GM08714 (cell line): ENCODE results near the gene SDK1.
"Not testable (repeated sequence)": the region's sequence is repeated elsewhere in the genome, so short reads cannot be mapped to it uniquely, and the experiment has no call there.

ENCODE experiments used
- H3K4me3 ChIP-seq: fragments of 200-500 bp; sonication (Bioruptor generic); 2 replicates; pipeline ENCODE4 v1.5.1; 2014; ENCODE audit warnings: mild to moderate bottlenecking, low read length, inconsistent platforms
- ZNF274 ChIP-seq: IDR thresholded peaks from 2 replicates; pipeline ENCODE4 v1.6.1; 2012; ENCODE audit warnings: mild to moderate bottlenecking, low read depth, low read length

The SDK1 gene

DNA sequence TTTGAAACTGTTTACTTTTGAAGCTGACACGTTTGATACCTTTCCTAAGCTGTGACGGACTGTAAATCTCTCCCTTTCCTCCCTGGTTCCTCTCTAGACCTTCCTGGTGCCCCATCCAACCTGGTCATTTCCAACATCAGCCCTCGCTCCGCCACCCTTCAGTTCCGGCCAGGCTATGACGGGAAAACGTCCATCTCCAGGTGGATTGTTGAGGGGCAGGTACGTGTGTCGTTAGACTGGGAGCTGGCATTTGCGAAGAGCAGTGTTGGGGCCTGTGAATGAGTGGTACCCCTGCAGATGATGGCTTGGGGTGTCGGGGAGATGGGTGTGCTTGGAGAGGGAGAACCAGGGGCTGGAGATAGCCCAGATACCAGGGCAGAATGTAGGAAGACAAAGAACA lies 778.3 kb downstream of the SDK1 start:
- no peak overlapping the region for H3K4me3 ChIP-seq
- no peak for TF ChIP-seq ZNF274

DNA sequence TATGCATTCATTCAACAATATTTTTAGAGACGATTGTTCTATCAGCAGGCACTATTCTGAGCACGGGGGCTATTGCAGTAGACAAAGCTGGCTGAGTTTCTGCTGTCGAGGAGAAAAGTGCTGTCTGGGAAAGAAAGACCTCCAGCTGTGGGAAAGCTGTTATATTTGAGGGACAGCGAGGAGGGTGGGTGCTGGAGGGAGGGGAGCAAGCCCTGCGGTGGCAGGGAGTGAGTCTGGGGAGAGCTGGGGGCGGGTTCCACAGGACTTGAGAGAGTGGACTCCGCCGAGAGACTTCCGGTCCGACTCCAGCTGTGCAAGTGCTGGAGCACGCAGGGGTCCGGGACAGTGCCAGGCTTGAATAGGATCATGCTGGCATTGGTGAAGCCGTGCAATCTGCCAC lies 778.9 kb downstream of the SDK1 start:
- no peak for TF ChIP-seq ZNF274
- H3K4me3 ChIP-seq: no peak overlapping the region

DNA sequence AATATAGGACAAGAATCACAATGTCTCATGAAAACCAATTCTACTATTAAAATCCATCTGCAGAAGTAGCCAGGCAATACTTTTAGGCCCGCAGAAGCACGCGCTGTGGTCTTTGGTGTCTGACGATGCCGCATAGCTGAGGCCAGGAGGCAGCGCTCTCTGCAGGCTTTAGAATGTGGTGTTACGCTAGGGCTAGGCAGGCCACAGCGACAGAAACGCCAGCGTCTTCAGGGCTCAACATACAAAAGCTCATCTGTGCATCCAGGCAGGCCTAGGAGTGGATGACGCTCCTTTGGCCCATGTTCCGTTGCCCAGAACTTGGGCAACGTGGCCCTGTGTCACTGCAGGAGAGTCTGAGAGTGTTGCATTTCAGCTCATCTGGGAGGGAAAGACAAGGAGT lies 779.9 kb downstream of the SDK1 start:
- H3K4me3 ChIP-seq: no peak overlapping the region
- TF ChIP-seq ZNF274: no peak

DNA sequence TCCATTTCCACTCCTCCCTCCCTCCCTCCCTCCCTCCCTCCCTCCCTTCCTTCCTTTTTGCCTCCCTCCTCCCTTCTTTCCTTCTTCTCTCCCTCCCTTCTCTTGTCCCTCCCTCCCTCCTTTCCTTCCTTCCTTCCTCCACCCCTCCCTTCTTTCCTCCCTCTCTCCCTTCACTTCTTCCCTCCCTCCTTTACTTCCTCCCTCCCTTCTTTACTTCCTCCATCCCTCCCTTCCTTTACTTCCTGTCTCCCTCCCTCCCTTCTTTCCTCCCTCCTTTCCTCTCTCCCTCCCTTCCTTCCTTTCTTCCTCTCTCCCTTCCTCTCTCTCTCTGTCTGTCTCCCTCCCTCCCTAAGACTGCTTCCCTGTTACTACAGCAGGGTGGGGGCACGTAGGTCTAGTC lies 782.5 kb downstream of the SDK1 start:
- no peak overlapping the region for H3K4me3 ChIP-seq
- TF ChIP-seq ZNF274: no peak

DNA sequence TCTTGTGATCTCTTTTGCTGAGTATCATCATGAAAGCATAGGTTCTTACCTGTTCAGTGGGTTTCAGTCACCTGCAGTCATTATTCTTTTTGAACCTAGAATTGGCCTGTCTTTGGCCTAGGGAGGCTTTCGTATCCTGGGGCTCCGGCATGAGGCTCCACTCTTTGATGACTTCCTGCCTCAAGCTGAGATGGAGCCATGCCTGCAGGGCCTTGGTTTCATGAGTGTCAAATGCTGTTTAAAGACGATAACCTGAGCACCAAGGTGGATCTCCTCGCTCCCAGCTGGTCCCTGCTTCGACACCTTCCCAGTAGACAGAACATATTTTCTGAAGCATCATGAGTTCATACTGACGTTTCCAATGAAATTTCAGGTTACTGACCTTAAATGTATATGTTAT lies 783.2 kb downstream of the SDK1 start:
- H3K4me3 ChIP-seq: no peak overlapping the region
- TF ChIP-seq ZNF274: no peak

DNA sequence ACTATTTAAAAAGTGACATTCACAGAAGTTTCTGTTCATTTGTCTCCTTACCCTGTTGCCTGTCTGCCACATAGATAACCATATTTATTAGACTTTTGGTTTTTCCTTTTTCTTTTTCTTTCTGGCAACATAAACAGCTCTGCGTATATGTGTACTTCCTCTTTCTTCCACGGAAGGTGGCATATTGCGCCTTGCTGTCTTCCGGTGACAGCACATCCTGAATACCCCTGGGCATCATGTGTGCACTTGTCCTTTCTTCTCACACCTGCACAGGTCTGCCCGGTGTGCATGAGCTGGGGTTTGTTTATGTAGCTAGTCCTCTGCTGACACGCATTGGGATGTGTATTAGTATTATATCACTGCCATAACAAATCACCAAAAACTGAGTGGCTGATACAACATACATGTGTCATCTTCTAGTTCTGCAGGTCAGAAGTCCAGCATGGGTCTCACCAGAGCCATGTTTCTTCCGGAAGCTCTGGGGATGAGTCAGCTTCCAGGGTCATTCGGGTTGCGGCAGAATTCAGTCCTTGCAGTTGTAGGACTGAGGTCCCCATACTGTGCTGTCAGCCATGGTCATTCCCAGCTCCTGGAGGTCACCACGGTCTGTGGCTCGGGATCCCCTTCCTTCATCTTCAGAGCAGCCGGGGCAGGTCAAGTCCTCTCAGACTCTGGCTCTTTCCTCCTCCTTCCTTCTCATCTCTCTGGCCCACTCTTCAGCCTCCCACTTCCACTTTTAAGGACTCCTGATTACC lies 785.1 kb downstream of the SDK1 start:
- H3K4me3 ChIP-seq: no peak overlapping the region
- no peak for TF ChIP-seq ZNF274

DNA sequence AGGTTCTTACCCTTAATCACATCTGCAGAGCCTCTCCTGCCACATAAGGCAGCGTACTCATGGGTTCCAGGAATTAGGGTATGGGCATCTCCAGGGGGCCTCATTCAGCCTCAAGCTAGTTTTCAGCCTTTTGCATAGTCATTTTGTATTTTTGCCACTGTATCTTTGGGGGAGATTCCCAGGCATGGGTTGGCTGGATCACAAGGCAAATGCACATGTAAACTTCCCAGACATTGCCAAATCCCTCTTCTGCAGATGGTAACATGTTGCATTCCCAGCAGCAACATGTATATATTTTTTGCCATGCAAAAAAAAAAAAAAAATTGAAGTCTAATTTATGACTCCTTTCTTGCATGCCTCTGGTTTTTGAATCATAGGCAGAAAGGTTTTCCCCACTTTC lies 785.7 kb downstream of the SDK1 start:
- no peak for TF ChIP-seq ZNF274
- no peak overlapping the region for H3K4me3 ChIP-seq

DNA sequence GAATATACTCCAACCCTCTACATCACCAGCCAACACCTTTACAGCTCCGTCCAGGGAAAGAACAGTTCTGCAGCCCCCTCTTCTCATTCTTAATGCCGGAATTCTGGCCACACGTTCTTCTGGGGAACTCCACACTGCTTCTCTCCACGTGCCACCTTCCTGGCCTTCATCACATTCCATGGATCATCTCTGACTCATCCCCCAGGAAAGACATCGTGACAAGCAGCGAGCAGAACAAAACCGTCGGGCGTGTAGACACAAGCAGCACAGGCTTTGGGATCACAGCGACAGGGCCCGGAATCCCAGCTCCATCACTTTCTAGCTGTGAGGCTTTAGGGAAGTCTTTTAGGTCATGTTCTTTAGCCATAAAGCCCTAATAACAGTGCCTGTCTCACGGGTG lies 790.7 kb downstream of the SDK1 start:
- no peak overlapping the region for H3K4me3 ChIP-seq
- no peak for TF ChIP-seq ZNF274

DNA sequence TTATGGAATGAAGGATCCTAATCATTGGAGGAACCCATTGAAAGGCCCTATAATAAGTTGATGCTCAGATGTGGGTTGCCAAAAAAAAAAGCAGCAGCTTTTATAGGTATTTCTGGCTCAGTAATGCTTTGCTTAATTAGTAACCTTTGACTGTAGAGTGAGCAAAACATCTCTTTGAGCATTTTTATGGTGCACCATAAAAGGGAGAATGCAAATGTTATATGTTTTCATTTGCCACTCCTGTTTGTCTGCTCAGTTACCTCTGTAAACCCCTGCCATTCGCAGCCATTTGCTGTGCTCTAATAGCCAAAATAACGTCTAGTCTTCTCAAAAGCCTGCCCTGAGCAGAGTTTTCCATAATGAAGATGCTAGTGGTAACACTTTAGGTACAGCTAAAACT lies 792.0 kb downstream of the SDK1 start:
- no peak overlapping the region for H3K4me3 ChIP-seq
- TF ChIP-seq ZNF274: no peak

DNA sequence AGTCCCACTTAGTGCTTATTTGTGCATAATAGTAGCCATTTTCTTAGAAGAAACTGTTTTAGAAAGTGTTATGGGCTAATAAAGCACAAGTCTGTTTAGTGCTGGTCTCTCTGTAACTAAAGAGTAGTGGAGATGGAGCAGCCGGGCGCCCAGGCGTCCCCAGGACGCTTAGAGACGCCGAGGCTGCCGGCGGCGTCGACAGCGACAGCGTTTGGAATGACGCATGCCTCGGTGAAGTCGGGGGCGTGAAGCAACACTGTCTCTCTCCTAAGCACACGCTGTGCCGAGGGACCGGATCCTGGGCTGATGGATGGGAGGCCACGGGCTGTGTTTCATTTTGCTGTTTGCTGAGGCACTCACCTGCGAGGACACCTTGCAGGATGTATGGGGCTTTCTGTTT lies 792.4 kb downstream of the SDK1 start:
- no peak for TF ChIP-seq ZNF274
- H3K4me3 ChIP-seq: no peak overlapping the region

DNA sequence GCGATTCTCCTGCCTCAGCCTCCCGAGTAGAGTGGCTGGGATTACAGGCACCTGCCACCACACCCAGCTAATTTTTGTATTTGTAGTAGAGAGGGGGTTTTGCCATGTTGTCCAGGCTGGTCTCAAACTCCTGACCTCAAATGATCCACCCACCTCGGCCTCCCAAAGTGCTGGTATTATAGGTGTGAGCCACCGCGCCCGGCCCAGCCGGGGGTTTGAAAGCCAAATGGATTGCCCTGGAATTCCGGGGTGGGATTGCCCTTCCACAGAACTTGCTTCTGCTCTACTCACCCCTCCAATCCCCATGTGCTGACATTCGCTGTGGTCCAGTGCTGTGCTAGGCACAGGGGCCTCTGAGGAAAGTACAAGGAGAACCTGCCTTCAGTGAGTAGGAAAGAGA lies 793.1 kb downstream of the SDK1 start:
- not testable (repeated sequence) for H3K4me3 ChIP-seq

DNA sequence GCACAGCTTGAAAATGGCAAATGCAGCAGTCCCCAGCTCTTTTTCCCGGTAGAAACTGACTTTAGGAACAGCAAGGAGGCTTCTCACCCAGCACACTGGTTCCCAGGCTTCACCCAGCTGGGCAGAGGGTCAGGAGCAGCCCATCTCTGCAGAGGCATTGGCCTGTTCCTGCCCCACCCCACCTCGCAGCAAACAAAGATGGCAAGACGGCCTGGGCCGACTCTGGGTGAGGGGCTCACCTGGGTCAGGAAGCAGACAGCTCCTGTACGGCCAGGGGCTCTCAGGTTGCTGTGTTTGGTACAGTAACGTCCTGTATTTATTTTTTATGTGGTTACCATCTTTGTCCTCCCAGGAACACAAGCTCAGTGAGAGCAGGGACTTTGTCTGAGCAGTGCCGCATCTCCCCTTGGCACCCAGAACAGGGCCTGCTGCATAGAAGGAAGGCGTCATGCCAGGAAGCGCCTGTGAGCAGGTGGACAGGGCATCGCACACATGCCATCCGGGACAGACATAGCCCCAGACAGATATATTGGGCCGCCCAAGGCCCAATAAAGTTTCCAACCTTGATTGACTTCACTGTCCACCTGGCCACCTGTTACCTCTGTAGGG lies 796.1 kb downstream of the SDK1 start:
- TF ChIP-seq ZNF274: no peak
- no peak overlapping the region for H3K4me3 ChIP-seq

DNA sequence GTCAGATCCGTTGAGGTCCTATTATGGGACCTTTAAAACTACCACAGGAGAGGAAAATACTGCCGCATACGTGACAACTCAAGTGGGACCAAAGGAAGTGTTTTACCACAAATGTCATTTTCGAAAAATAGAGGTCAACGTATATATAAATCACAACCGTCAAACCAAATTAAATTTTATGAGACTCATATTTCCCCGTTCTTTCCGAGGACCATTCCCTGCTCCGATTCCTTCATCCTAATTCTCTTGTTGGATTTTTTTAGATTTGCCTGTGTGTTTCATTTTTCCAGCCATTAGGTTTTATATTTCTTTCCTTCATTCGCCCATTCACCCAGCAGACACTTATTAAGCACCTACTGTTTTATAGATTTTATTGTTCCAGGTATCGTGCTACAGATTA lies 797.1 kb downstream of the SDK1 start:
- TF ChIP-seq ZNF274: no peak
- H3K4me3 ChIP-seq: no peak overlapping the region

DNA sequence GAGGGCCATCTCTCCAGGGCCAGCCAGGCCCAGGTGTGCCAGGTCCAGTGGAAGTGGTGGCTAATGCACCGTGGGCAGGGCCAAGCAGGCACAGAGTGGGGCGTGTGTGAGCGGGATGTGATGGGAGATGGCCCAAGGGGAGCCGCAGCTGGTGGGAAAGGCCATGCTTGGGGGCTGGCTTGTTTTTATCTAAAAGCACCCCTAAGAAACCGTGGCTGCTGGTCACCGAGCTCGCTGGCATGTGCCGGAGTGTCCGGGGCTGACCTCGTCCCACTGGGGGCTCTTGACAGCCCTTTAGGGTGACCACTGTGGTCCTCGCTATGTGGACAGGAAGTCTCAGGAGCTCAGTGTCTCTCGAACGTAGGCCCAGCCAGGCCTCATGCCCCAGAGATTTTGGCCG lies 798.6 kb downstream of the SDK1 start:
- H3K4me3 ChIP-seq: no peak overlapping the region
- no peak for TF ChIP-seq ZNF274

DNA sequence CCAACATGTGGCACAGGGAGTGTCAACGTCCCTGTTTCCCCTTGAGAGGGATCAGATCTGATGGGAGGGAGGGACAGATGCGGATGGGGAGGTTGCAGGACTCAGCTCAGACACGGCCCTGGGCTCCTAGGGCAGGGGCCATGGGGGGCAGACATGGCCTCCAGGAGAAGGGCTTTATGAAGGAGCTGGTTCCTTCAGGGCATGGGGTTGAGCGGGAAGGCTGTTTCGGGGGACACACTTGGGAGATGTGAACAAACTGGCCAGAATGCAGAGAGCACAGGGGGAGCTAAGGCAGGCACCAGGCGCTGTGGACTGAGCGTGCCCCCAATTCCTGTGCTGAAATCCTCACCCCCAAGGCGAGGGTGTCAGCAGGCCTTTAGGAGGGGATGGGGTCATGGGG lies 799.1 kb downstream of the SDK1 start:
- no peak overlapping the region for H3K4me3 ChIP-seq
- no peak for TF ChIP-seq ZNF274

DNA sequence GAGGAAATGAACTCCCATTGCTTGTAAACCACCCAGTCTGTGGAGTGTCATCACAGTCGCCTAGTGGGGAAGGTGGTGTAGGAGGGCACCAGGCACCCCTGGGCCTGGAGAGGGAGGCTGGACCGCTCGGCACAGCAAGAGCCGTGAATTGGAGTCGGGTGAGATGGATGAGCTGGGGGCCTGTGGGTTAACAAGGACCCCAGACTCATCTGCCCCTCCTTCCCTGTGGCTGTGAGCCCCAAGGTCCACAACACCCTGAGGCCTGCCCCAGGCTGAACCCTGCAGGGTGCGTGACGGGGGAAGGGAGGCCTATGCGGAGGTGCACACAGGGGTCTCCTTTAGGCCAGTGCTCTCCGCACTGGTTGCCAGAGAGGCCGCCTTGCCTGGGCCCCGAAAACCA lies 799.6 kb downstream of the SDK1 start:
- TF ChIP-seq ZNF274: no peak
- no peak overlapping the region for H3K4me3 ChIP-seq
